Lung (tissue), 12 donors: Measurements from ENCODE around the gene SLC38A11. TPM values are rescaled to one million over a fixed set of nuclear protein-coding genes. Genes with fewer than 3 reads are reported as not detected.

Experiments used
- ATAC-seq: fragments of 200-7000 bp; cut with Tn5 transposase; one replicate; pipeline ENCODE4 v1.9.1; 2020; ENCODE audit warnings: moderate number of reproducible peaks; ENCODE audit not compliant: insufficient read depth, low FRiP score
- DNase-seq, 3 donors: peaks; one replicate each; pipeline ENCODE4 v3.0.0-alpha.2; 2013 to 2017
- H3K27ac ChIP-seq, 2 donors: one replicate each; pipeline ENCODE4 v1.5.1; 2013; ENCODE audit warnings: mild to moderate bottlenecking in 2 of 2, moderate library complexity in 2 of 2, control low read depth in 1 of 2, inconsistent platforms in 1 of 2, low read depth in 1 of 2, low read length in 1 of 2
- H3K27me3 ChIP-seq, 3 donors: one replicate each; pipeline ENCODE4 v1.5.1; 2013; ENCODE audit warnings: low read length in 2 of 3; ENCODE audit not compliant: control insufficient read depth in 3 of 3, insufficient read depth in 3 of 3
- H3K36me3 ChIP-seq, 4 donors: one replicate each; pipeline ENCODE4 v1.5.1; 2013; ENCODE audit warnings: low read length in 4 of 4, mild to moderate bottlenecking in 1 of 4, moderate library complexity in 1 of 4; ENCODE audit not compliant: control insufficient read depth in 4 of 4, insufficient read depth in 4 of 4
- H3K4me1 ChIP-seq, 5 donors: one replicate each; pipeline ENCODE4 v1.5.1; 2013; ENCODE audit warnings: low read length in 5 of 5, mild to moderate bottlenecking in 2 of 5, moderate library complexity in 1 of 5; ENCODE audit not compliant: control insufficient read depth in 5 of 5, insufficient read depth in 5 of 5
- H3K4me3 ChIP-seq: one replicate; pipeline ENCODE4 v1.5.1; 2013; ENCODE audit warnings: mild to moderate bottlenecking, control low read depth, moderate library complexity
- H3K9ac ChIP-seq, 2 donors: one replicate each; pipeline ENCODE4 v1.5.1; 2013; ENCODE audit warnings: low read length in 2 of 2, control low read depth in 1 of 2; ENCODE audit not compliant: insufficient read depth in 1 of 2
- H3K9me3 ChIP-seq, 4 donors: one replicate each; pipeline ENCODE4 v1.5.1; 2013; ENCODE audit warnings: low read length in 3 of 4, mild to moderate bottlenecking in 1 of 4, moderate library complexity in 1 of 4; ENCODE audit not compliant: control insufficient read depth in 4 of 4, insufficient read depth in 3 of 4
- WGBS, 2 donors: extraction: QIAGEN DNeasy Blood & Tissue Kit; methylation state at CpG; one replicate each; pipeline ENCODE4 v1.1.7; 2013; 5-methylcytosine and 5-hydroxymethylcytosine counted together
- polyA plus RNA-seq, 2 donors: library from polyadenylated mRNA; stranded (reverse); fragments of 200-250 nt; gene quantifications; one replicate each; pipeline ENCODE4 v1.2.1, GENCODE V29; 2013
- total RNA-seq, 2 donors: library from RNA; depleted of rRNA in 1 of 2; stranded (reverse); fragments of >200 nt in 1 of 2; gene quantifications; one replicate each; pipeline ENCODE4 v1.2.1, GENCODE V29; 2014 to 2021
- TF ChIP-seq, protein P1 (sequence below): IDR thresholded peaks from 2 replicates; pipeline ENCODE4 v1.5.1; 2012; ENCODE audit warnings: mild to moderate bottlenecking; ENCODE audit errors: control extremely low read depth, extremely low read depth
- donor health status: control.
- donor health status: control.
- donor health status: Bipolar disorder and iron deficiency.
- donor health status: healthy.
- donor health status: DM: yes; HTN: yes; CAD: no.

Gene SLC38A11
- total and polyA plus RNA-seq, 4 donors = 0.10 to 1.2 (median 0.15) TPM; not detected in 1

DNA sequence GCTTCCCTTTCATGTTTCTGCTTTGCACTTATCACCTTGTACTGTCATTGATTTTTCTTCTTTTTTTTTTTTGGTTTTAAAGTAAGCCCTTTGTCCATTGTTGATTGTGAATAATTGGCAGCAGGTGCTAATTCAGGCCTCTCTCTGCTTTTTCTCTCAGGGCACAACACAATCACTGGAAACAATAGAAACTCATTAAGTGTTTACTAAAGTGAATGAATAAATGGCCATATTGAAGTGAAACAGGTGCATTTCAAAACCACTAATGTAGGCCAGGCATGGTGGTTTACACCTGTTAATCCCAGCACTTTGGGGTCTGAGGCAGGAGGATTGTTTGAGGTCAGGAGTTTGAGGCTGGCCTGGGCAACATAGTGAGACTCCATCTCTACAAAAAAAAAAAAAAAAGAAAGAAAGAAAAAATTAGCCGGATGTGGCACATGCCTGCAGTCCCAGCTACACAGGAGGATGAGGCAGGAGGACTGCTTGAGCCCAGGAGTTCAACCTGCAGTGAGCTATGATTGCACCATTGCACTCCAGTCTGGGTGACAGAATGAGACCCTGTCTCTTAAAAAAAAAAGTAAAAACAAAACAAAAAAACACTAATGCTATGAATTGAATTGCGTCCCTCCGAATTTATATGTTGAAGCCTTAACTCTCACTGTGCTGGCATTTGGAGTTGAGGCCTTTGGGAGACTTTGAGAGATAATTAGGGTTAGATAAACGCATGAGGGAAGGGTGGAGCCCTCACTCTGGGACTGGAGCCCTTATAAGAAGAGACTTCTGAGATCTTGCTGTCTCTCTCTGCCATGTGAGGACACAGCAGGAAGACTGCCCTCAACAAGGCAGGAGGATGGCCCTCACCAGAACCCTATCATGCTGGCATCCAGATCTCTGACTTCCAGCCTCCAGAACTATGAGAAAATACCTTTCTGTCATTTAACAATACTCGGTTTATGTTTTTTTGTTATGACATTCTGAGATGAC is 19.9 kb downstream of the SLC38A11 start:
- ATAC-seq = no peak
- TF ChIP-seq, protein P1, sequence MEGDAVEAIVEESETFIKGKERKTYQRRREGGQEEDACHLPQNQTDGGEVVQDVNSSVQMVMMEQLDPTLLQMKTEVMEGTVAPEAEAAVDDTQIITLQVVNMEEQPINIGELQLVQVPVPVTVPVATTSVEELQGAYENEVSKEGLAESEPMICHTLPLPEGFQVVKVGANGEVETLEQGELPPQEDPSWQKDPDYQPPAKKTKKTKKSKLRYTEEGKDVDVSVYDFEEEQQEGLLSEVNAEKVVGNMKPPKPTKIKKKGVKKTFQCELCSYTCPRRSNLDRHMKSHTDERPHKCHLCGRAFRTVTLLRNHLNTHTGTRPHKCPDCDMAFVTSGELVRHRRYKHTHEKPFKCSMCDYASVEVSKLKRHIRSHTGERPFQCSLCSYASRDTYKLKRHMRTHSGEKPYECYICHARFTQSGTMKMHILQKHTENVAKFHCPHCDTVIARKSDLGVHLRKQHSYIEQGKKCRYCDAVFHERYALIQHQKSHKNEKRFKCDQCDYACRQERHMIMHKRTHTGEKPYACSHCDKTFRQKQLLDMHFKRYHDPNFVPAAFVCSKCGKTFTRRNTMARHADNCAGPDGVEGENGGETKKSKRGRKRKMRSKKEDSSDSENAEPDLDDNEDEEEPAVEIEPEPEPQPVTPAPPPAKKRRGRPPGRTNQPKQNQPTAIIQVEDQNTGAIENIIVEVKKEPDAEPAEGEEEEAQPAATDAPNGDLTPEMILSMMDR = no peak
- H3K27me3 ChIP-seq = no peaks in the 10 kb centered on the region
- H3K4me1 ChIP-seq = no peaks in the 10 kb centered on the region
- no peak for DNase-seq
- H3K9ac ChIP-seq = no peak overlapping the region
- WGBS, 2 donors = 83 to 88% methylated on average over 5 of the region's 5 CpGs
- no peaks in the 10 kb centered on the region for H3K9me3 ChIP-seq
- no peak overlapping the region for H3K27ac ChIP-seq
- H3K4me3 ChIP-seq = no peak overlapping the region
- no peaks in the 10 kb centered on the region for H3K36me3 ChIP-seq

- ATAC-seq = no peak
- Histone ChIP-seq H3K36me3 (no peaks in the 10 kb centered on the region), H3K4me1 (no peaks in the 10 kb centered on the region), H3K27ac (no peak overlapping the region), H3K9ac (no peak overlapping the region), H3K27me3 (no peaks in the 10 kb centered on the region), H3K4me3 (no peak overlapping the region), H3K9me3 (no peaks in the 10 kb centered on the region)
- TF ChIP-seq, protein P1 = no peak
- DNase-seq = no peak
- WGBS, 2 donors = 68 to 74% methylated on average over 5 of the region's 5 CpGs
Measured at GRCh38 chr2:164934401-164935117, 20.8 kb downstream of the SLC38A11 start.

- no peaks in the 10 kb centered on the region for H3K9me3 ChIP-seq
- TF ChIP-seq, protein P1 = no peak
- no peak overlapping the region for H3K27ac ChIP-seq
- 77 to 79% methylated on average over 3 of the region's 3 CpGs for WGBS, 2 donors
- no peak for DNase-seq
- no peaks in the 10 kb centered on the region for H3K27me3 ChIP-seq
- no peaks in the 10 kb centered on the region for H3K36me3 ChIP-seq
- no peak overlapping the region for H3K4me3 ChIP-seq
- no peak for ATAC-seq
- no peak overlapping the region for H3K9ac ChIP-seq
- H3K4me1 ChIP-seq = no peaks in the 10 kb centered on the region
Measured at GRCh38 chr2:164933671-164934189, 21.6 kb downstream of the SLC38A11 start.
